ENCODE measurements around the gene MAP3K14. TPM values are rescaled to one million over a fixed set of nuclear protein-coding genes. Genes with fewer than 3 reads are reported as not detected.

The MAP3K14 gene
- polyA plus RNA-seq, 1 of the 3 experiments (the other 2 are of a cell fraction): 11.9 TPM

GRCh38 chr17:45246338-45246737 lies 70.5 kb downstream of the MAP3K14 start:
- H3K79me2 ChIP-seq (ENCODE audit: insufficient read depth): no peaks in the 10 kb centered on the region
- H3K9ac ChIP-seq: no peak overlapping the region
- H3K4me2 ChIP-seq: peak overlapping the region; percentile 91
- H3K27ac ChIP-seq (ENCODE audit: low read depth in 2 of 2, low read length in 1 of 2): peak overlapping the region in 1 of 2 experiments; percentile 86; a peak in 1 of 4 replicates
- peaks cover 3% of the 10 kb centered on the region for H3F3A ChIP-seq (replicated peaks; ENCODE audit: insufficient read depth)
- H3K9me2 ChIP-seq: no peaks in the 10 kb centered on the region
- H3K27me3 ChIP-seq (ENCODE audit: insufficient read depth): no peaks in the 10 kb centered on the region
- no peaks in the 10 kb centered on the region for H3K36me3 ChIP-seq (replicated peaks in 1 of 2; ENCODE audit: control insufficient read depth in 1 of 2, insufficient read depth in 2 of 2, low read length in 1 of 2)
- H2AFZ ChIP-seq (ENCODE audit: low read depth): peak overlapping the region; percentile 86; the same call in 1 of the 2 replicates
- no peaks in the 10 kb centered on the region for H3K9me3 ChIP-seq
- H4K20me1 ChIP-seq (ENCODE audit: insufficient read depth): no peaks in the 10 kb centered on the region
- DNase-seq: no peak
- POLR2A ChIA-PET: interaction anchor here (0.8 to 1.0 kb wide), 2 partner anchors 99 to 139 kb away, joined by 4 read pairs; partner anchors contain the start of gene HEXIM1
- TF ChIP-seq NFIC (IDR thresholded peaks at IDR 0.05; ENCODE audit: borderline replicate concordance) (no peak), MXI1 (IDR thresholded peaks at IDR 0.05; ENCODE audit: low read depth, low read length) (no peak)
- CTCF ChIA-PET: interaction anchor here (0.6 to 6.0 kb wide), 29 partner anchors 9 to 179 kb away, joined by 3 to 54 read pairs (median 7); partner anchors contain the start of genes ACBD4, HEXIM1 and MAP3K14
- H3K4me1 ChIP-seq (ENCODE audit: control insufficient read depth in 1 of 2, insufficient read depth in 2 of 2, low read depth in 1 of 2, low read length in 1 of 2): peaks cover 0 to 20% of the 10 kb centered on the region in 2 experiments; a peak in 1 of 4 replicates
- WGBS (ENCODE audit: low lambda C conversion rate): 92% methylated on average over 8 of the region's 8 CpGs
- H3K4me3 ChIP-seq (ENCODE audit: low read depth in 2 of 2, low read length in 1 of 2): peak overlapping the region; percentile 65 to 80

- Histone ChIP-seq H3K27me3 (ENCODE audit: insufficient read depth) (no peaks in the 10 kb centered on the region), H3K4me2 (no peak overlapping the region), H2AFZ (ENCODE audit: low read depth) (no peak overlapping the region), H3K9me3 (no peaks in the 10 kb centered on the region), H3K9me2 (no peaks in the 10 kb centered on the region), H3K27ac (ENCODE audit: low read depth in 2 of 2, low read length in 1 of 2) (no peak overlapping the region), H3K79me2 (ENCODE audit: insufficient read depth) (no peaks in the 10 kb centered on the region), H3K36me3 (replicated peaks in 1 of 2; ENCODE audit: control insufficient read depth in 1 of 2, insufficient read depth in 2 of 2, low read length in 1 of 2) (no peaks in the 10 kb centered on the region), H3K9ac (no peak overlapping the region), H3K4me1 (ENCODE audit: control insufficient read depth in 1 of 2, insufficient read depth in 2 of 2, low read depth in 1 of 2, low read length in 1 of 2) (peaks cover 0 to 31% of the 10 kb centered on the region in 2 experiments; a peak in 1 of 4 replicates), H4K20me1 (ENCODE audit: insufficient read depth) (no peaks in the 10 kb centered on the region), H3F3A (replicated peaks; ENCODE audit: insufficient read depth) (peaks cover 3% of the 10 kb centered on the region), H3K4me3 (ENCODE audit: low read depth in 2 of 2, low read length in 1 of 2) (no peak overlapping the region)
- POLR2A ChIA-PET: no interaction called here
- CTCF ChIA-PET: interaction anchor here (0.6 to 6.0 kb wide), 8 partner anchors 10 to 180 kb away, joined by 3 to 54 read pairs (median 4); no protein-coding TSS in a partner anchor
- no peak for DNase-seq
- TF ChIP-seq RCOR1 (IDR thresholded peaks at IDR 0.05; ENCODE audit: low read length) (no peak), MEF2A (IDR thresholded peaks at IDR 0.05; ENCODE audit: borderline replicate concordance, low read depth) (no peak), MAX (IDR thresholded peaks at IDR 0.05; ENCODE audit: low read depth) (no peak)
- WGBS (ENCODE audit: low lambda C conversion rate): 95% methylated on average over 14 of the region's 21 CpGs
Observed at GRCh38 chr17:45244725-45245656, 71.8 kb downstream of the MAP3K14 start.

- POLR2A ChIA-PET: no interaction called here
- CTCF ChIA-PET: interaction anchor here (0.9 to 10.1 kb wide), 7 partner anchors 9 to 142 kb away, joined by 3 to 232 read pairs (median 7); partner anchors contain the start of genes ACBD4 and FMNL1
- no peak overlapping the region for H3K9ac ChIP-seq
- H3K4me3 ChIP-seq (ENCODE audit: low read depth in 2 of 2, low read length in 1 of 2): no peak overlapping the region
- no peak overlapping the region for H3K4me2 ChIP-seq
- no peaks in the 10 kb centered on the region for H3K27me3 ChIP-seq (ENCODE audit: insufficient read depth)
- no peaks in the 10 kb centered on the region for H3F3A ChIP-seq (replicated peaks; ENCODE audit: insufficient read depth)
- no peaks in the 10 kb centered on the region for H4K20me1 ChIP-seq (ENCODE audit: insufficient read depth)
- TF ChIP-seq USF1 (IDR thresholded peaks at IDR 0.05; ENCODE audit: borderline replicate concordance, low read depth): no peak
- no peak for TF ChIP-seq CTCF (IDR thresholded peaks at IDR 0.05)
- no peak for TF ChIP-seq FOXM1 (IDR thresholded peaks at IDR 0.05; ENCODE audit: low read depth)
- no peak for TF ChIP-seq FOXJ3 (CRISPR knock-in tag; IDR thresholded peaks at IDR 0.05)
- no peak for TF ChIP-seq PBX3 (IDR thresholded peaks at IDR 0.05)
- TF ChIP-seq NRF1 (IDR thresholded peaks at IDR 0.05; ENCODE audit: low read depth, low read length): no peak
- H3K9me3 ChIP-seq: no peaks in the 10 kb centered on the region
- H3K36me3 ChIP-seq (replicated peaks in 1 of 2; ENCODE audit: control insufficient read depth in 1 of 2, insufficient read depth in 2 of 2, low read length in 1 of 2): no peaks in the 10 kb centered on the region
- H3K79me2 ChIP-seq (ENCODE audit: insufficient read depth): no peaks in the 10 kb centered on the region
- no peak overlapping the region for H2AFZ ChIP-seq (ENCODE audit: low read depth)
- no peaks in the 10 kb centered on the region for H3K9me2 ChIP-seq
- 89% methylated on average over 10 of the region's 18 CpGs for whole genome bisulfite sequencing (ENCODE audit: low lambda C conversion rate)
- DNase-seq: no peak
- H3K27ac ChIP-seq (ENCODE audit: low read depth in 2 of 2, low read length in 1 of 2): no peak overlapping the region
- H3K4me1 ChIP-seq (ENCODE audit: control insufficient read depth in 1 of 2, insufficient read depth in 2 of 2, low read depth in 1 of 2, low read length in 1 of 2): peaks cover 0 to 29% of the 10 kb centered on the region in 2 experiments; a peak in 1 of 4 replicates
Observed at GRCh38 chr17:45243750-45244149, 73.1 kb downstream of the MAP3K14 start.

All from SK-N-SH (cell line).